GM12892 (cell line): ENCODE results near the gene MRPS12.

Source experiments
- POLR2A ChIP-seq: IDR thresholded peaks from 2 replicates; pipeline ENCODE4 v1.6.1; 2011; ENCODE audit warnings: low read depth, low read length, control low read depth
- POLR2AphosphoS5 ChIP-seq: IDR thresholded peaks from 2 replicates; pipeline ENCODE4 v1.6.1; 2011; ENCODE audit warnings: low read depth, low read length, control low read depth
- TAF1 ChIP-seq: IDR thresholded peaks from 2 replicates; pipeline ENCODE4 v1.6.1; 2011; ENCODE audit warnings: low read depth, mild to moderate bottlenecking, control low read depth, low read length, borderline replicate concordance

DNA sequence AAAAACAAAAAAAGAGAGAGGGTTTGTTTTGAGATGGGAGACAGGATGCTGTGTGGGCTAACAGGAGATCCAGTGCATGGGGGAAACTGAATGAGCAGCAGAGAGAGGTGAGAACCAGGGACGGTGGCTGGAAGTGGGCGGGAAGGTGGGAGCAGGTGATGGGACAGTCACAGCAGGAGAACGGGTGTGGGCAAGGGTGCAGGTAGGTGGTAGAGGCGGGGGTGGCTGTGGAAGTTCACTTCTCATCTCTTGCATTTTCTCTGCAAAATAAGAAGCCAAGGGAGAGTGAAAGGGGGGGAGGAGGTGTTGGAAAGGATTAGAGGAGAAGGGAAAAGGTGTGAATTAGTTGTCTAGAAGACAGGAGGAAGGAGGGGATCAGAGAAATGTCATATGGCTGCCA is 22.9 kb downstream of the MRPS12 start:
- TF ChIP-seq TAF1: no peak
- TF ChIP-seq POLR2A: no peak
- TF ChIP-seq POLR2AphosphoS5: no peak
